Kidney tubule cell (primary cell): Measurements from ENCODE around the gene C6.

Experiments
- DNase-seq: peaks from one replicate; pipeline ENCODE4 v3.0.0-alpha.2; 2018; ENCODE audit warnings: low spot score

C6 gene

DNA sequence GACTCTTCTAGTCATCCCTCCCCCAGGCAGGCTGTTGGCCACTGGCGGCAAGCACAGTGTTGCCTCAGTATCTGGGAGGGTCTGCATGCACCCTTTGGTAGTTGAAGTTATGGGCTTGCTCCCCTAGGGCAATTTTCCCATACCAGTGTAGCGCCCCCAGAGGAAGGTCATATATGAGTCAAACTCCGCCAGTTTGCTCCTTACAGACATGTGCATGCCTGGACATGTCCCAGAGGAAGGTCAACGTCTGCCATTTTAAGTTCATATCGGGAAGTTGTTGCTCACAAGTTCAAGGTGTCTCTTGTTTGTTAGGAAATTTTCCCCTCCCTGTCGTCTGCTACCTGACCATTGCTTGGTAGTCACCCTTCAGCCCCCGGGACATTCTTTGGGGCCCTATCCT is 90.9 kb downstream of the C6 start:
- no peak for DNase-seq

DNA sequence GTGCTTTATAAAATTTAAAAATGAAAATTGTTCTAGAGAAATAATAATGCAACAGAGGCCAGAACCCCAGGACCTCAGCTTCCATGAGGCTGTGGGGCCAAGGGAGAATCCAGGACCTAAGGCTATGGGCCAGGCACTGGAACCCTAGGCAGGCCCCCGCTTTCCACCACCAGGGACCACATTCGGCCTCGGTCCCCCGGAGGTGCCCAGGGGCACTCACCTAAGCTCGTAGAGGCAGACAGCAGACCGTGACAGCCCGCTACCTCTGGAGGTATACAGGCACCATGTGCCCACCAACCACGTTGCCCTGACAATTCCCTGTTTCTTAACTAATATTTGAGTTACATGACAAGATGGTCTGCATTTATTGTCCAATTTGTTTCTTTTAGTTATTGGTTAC is 92.7 kb downstream of the C6 start:
- DNase-seq = no peak

DNA sequence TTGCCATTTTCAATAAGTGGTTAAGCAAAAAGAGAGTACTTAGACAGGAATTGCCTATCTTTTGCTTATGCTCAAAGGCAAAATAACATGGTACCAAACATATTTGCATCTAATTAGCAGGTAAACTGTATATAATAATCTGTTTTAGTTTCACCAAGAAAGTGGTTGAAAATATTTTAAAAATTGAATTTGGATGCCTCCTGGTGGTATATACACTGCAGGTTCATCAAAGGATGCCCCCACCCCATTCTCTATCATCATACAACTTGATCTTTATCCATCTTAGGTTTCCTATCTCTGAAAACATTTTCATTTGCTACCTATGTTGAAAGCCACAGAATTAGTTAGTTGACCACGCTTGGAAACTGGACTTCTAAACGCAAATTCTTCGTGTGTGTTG is 95.2 kb downstream of the C6 start:
- DNase-seq = no peak

DNA sequence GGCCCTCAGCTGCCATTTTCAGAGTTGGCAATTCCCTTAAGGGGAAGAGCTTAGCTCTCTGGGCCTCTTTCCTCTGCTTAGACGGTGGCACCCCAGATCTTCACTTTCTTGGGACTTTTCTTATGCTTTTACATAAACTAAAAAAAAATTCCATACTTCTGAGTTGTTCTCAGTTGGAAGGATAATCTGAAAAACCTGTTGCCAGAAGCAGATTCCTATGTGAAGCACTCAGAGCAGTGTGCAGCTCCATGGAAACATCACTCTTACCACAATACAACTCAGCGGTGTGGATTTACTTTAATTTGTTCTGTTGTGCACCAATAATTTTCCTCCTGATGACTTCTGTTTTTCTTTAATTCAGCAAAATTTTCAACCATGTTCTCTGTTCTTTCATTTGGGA is 98.1 kb downstream of the C6 start:
- peak; percentile 32 for DNase-seq

DNA sequence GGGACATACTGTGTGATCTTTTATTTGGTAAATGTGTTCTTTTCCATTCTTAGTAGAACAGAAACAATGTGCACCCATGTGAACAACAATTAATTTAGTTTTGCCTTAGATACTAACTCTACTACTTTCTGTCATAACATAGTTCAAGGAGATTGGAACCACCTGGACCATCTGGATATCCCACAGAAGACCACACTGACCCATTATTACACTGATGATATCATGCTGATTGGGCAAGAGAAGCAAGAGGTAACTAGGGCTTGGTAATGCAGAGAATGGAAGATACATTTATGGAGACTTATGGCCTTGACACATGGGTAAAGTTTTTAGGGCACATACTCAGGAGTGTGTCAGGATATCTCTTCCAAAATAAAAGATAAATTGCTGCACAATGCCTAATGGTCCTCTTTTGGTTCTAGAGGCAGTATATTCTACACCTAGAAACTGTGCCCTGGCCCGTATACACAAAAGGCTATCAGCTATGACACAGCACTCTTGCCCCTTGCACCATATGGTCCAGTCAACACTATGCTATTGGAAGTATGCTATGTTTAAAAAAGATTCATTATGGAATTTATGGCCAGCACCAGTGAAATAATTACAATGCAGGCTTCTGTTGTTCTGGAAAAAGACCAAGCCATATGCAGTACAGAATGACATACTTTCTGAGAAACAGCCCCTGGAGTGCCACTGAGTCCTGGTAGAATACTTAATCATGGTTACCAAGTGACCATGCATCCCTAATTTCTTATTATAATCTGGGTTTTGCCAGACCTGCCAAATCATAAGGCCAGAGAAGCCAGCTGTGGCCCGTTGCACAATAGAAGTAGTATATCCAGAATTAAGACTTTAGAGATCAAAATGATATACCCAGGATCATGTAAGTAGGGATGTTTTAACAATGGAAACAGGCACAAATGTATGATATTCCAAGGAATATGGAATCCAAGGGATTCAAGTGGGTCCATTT is 100.6 kb downstream of the C6 start:
- DNase-seq = no peak

DNA sequence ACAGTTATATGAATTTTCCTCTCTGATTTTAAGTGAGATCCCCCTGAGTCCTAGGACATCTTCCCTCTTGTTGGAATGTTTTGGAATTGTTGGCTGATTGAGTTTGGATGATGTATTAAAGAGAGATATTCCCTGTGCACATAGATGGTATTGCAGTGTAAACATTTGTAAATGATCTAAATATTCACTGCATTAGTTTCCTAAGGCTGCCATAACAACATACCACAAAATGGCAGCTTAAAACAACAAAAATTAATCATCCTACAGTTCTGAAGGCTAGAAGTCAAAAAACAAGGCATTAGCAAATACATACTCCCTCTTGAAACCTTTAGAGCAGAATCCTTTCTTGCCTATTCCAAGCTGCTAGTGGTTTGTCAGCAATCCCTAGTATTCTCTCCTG is 104.1 kb downstream of the C6 start:
- no peak for DNase-seq

DNA sequence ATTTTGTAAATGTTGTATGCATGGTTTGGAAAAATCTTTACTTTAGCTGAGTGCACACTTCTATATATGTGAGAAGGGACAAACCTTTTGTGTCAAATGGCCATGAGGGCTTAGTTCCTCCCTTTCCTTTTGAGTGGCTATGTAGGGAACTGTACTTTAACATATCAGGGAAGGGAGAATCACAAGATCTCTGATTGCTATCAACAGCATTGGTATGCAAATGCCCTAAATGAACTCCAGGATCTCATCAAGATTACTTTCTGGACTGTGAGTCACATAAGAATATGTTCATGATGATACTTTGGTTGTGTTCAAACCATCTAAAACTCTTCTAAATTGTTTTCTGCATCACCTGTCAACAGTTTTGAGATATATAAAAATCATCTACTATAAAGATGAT is 111.0 kb downstream of the C6 start:
- no peak for DNase-seq

DNA sequence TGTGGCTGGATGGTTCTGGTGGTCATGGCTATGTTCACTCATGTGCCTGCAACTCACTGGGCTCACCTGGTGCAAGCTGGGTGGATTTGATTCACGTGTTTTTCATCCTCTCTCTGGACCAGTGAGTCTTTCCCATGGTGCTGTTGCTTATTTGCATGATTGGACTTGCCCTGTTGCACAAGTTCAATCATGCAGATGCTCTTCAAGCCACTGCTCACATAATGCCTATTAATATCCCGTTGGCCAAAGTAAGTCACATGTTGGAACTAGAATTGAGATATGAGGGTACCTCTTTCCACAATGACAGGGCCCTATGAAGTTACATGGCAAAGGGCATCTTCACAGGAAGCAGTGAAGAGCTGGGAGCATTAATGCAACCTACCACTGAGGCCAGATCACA is 115.7 kb downstream of the C6 start:
- DNase-seq = peak; percentile 6

DNA sequence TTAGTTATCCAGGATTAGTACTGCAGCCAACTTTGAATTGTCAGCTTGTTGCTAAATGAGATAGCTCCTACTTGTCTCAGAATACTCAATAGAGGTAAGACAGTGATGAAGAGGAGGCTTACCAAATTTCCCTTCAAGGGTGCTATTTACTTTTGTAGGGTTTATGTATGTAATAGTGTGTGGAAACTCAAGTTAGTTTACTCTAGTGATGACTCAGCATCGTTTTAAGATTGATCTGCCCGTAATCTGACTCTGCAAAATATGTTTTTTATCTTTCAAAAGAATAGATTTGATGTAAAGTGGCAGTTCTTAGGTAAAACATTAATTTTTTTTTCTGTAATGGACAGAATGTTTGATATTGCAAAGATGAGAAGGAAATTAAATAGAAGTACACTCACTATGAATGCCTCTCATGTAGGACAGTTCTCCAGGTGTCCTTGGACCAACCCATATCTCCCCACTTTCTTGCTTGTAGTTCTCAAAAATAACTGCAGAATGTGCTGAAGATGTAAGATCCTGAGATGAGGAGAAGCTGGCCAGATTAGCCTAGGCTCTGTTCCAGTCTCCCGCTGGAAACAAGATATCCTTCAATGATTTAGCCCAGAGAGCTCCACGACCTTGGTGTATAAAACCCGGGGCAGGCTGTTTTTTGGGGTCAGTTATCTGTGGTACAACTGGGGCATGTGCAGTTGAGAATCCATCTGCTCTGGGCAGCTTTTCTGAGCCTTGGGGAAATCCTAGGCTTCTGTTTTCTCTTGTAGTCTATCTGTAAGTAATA is 117.8 kb downstream of the C6 start:
- no peak for DNase-seq

DNA sequence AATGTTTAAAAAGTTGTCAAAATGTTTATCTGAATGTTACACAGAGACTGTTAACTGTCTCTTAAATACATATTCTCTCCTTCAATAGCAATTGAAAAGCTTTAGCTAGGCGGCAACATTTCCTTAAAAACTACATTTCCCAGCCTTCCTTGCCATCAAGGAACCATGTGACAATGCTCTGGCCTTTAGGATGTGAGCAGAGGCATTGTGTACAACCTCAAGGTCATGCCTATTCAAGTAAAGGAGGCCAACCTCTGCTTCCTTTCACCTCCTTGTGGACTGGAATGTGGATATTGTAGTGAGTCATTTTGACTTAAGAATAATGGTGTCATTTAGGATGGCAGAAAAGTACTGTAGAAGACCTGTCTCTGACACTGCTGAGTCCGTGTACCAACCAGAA is 118.5 kb downstream of the C6 start:
- peak; percentile 43 for DNase-seq

DNA sequence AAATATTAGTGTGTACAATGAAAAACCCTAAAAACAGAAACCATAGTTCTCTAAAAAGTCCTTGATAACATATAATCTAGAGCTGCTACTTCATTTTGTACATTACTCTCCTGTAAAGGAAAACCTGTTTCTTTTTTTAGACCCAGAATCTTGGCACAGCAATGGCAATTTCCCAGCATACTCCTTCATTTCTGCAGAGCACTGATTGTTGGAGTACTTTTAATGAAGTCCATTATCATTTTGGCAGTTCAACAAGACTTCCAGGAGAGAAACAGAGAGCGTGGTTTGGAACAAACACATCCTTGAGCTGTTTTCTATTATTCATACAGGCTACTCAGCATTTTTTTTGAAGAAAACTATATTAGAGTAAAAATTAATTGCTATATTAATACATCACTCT is 119.5 kb downstream of the C6 start:
- DNase-seq = no peak
